ENCODE data around the gene PKP1.

Gene PKP1

DNA sequence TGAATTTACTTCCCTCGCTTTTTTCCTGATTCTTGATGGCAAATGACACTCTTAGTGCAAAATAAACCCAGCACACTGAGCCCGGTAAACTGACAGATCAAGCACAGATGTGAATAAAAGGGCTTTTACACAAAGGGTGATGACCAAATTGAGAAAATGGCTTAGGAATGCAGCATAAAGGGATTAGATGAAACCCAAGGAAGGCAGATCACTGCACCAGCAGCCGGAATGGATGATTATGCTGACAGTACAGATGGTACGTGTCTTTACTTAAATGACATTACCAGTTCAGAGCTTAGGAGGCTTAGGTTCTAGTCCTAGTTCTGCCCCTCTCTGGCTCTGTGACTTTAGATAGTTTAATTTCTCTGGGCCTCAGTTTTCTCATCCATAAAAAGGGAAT lies 12.0 kb downstream of the PKP1 start:
- Histone ChIP-seq H3K79me2 (ENCODE audit: low read length) (no peaks in the 10 kb centered on the region), H3K27ac (ENCODE audit: low read length) (no peak overlapping the region), H3K9me3 (replicated peaks; ENCODE audit: insufficient read depth, low read length) (no peaks in the 10 kb centered on the region), H3K36me3 (replicated peaks; ENCODE audit: insufficient read depth, low read length) (no peaks in the 10 kb centered on the region), H3K4me3 (ENCODE audit: low read length) (no peak overlapping the region), H3K9me2 (replicated peaks; ENCODE audit: insufficient read depth, low read length) (no peaks in the 10 kb centered on the region), H3K4me1 (ENCODE audit: low read length) (no peaks in the 10 kb centered on the region), H3K27me3 (replicated peaks; ENCODE audit: insufficient read depth, low read length) (peaks cover 18% of the 10 kb centered on the region), H3K4me2 (ENCODE audit: low read depth, low read length) (no peak overlapping the region), H4K20me1 (ENCODE audit: insufficient read depth, low read length) (no peaks in the 10 kb centered on the region), H3K9ac (ENCODE audit: low read length) (no peak overlapping the region), H2AFZ (ENCODE audit: low read length) (no peak overlapping the region), H3F3A (ENCODE audit: insufficient read depth, low read length) (no peaks in the 10 kb centered on the region)
- no peak for TF ChIP-seq EZH2 (optimal IDR thresholded peaks at IDR 0.05; ENCODE audit: low read depth, low read length)
- TF ChIP-seq EZH2phosphoT487 (IDR thresholded peaks at IDR 0.05; ENCODE audit: low read length), result no peak
- TF ChIP-seq, protein P1, sequence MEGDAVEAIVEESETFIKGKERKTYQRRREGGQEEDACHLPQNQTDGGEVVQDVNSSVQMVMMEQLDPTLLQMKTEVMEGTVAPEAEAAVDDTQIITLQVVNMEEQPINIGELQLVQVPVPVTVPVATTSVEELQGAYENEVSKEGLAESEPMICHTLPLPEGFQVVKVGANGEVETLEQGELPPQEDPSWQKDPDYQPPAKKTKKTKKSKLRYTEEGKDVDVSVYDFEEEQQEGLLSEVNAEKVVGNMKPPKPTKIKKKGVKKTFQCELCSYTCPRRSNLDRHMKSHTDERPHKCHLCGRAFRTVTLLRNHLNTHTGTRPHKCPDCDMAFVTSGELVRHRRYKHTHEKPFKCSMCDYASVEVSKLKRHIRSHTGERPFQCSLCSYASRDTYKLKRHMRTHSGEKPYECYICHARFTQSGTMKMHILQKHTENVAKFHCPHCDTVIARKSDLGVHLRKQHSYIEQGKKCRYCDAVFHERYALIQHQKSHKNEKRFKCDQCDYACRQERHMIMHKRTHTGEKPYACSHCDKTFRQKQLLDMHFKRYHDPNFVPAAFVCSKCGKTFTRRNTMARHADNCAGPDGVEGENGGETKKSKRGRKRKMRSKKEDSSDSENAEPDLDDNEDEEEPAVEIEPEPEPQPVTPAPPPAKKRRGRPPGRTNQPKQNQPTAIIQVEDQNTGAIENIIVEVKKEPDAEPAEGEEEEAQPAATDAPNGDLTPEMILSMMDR (IDR thresholded peaks at IDR 0.05; ENCODE audit: low read length), result no peak
- DNase-seq, result no peak

DNA sequence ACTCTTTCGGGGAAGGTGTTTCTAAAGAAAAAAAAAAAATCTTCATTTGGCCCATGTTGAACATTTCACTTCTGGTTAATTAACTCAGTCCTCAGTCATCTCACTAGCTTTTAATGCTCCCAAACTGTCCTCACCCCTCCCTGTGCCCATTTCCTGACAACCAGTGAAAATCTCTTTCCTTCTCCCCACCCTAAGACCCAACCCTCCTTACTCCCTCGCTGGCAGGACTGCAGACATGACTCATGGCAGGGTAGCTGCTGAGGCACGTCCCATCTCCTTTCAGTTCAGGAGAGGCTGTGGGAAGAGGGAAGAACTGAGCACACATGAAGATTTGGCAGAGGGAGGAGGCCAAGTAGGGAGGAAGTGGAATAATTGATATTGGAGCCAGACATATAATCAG lies 12.6 kb downstream of the PKP1 start:
- no peak overlapping the region for H3K4me3 ChIP-seq (ENCODE audit: low read length)
- H3K9me3 ChIP-seq (replicated peaks; ENCODE audit: insufficient read depth, low read length), result no peaks in the 10 kb centered on the region
- H3K79me2 ChIP-seq (ENCODE audit: low read length), result no peaks in the 10 kb centered on the region
- TF ChIP-seq EZH2 (optimal IDR thresholded peaks at IDR 0.05; ENCODE audit: low read depth, low read length), result no peak
- TF ChIP-seq, protein P1 (IDR thresholded peaks at IDR 0.05; ENCODE audit: low read length), result no peak
- no peaks in the 10 kb centered on the region for H3F3A ChIP-seq (ENCODE audit: insufficient read depth, low read length)
- H3K27ac ChIP-seq (ENCODE audit: low read length), result no peak overlapping the region
- H3K9ac ChIP-seq (ENCODE audit: low read length), result no peak overlapping the region
- DNase-seq, result no peak
- no peak overlapping the region for H3K4me2 ChIP-seq (ENCODE audit: low read depth, low read length)
- H3K27me3 ChIP-seq (replicated peaks; ENCODE audit: insufficient read depth, low read length), result peaks cover 23% of the 10 kb centered on the region
- H2AFZ ChIP-seq (ENCODE audit: low read length), result no peak overlapping the region
- no peaks in the 10 kb centered on the region for H3K4me1 ChIP-seq (ENCODE audit: low read length)
- H3K36me3 ChIP-seq (replicated peaks; ENCODE audit: insufficient read depth, low read length), result no peaks in the 10 kb centered on the region
- no peaks in the 10 kb centered on the region for H3K9me2 ChIP-seq (replicated peaks; ENCODE audit: insufficient read depth, low read length)
- no peaks in the 10 kb centered on the region for H4K20me1 ChIP-seq (ENCODE audit: insufficient read depth, low read length)

DNA sequence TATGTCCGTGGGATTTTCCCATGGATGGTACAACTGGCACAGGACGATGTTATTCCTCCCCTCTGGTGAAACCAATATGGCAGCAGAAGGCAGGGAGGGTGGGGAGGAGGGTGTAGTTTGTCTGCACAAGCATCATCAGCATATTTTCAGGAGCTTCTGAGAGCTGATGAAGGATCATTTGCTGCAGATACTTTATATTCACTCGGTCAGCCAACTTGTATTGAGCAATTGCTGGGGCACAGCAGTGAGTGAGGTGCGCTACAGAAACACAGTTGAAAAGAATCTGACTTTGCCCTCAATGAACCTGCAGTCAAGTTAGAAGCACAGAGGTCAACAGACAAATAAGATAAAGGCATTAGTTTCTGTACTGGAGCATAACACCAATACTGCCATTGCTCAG lies 13.0 kb downstream of the PKP1 start:
- no peak for TF ChIP-seq EZH2 (optimal IDR thresholded peaks at IDR 0.05; ENCODE audit: low read depth, low read length)
- no peak for TF ChIP-seq EZH2phosphoT487 (IDR thresholded peaks at IDR 0.05; ENCODE audit: low read length)
- TF ChIP-seq, protein P1 (IDR thresholded peaks at IDR 0.05; ENCODE audit: low read length), result no peak
- no peaks in the 10 kb centered on the region for H3F3A ChIP-seq (ENCODE audit: insufficient read depth, low read length)
- DNase-seq, result no peak
- H2AFZ ChIP-seq (ENCODE audit: low read length), result no peak overlapping the region
- peaks cover 25% of the 10 kb centered on the region for H3K27me3 ChIP-seq (replicated peaks; ENCODE audit: insufficient read depth, low read length)
- H4K20me1 ChIP-seq (ENCODE audit: insufficient read depth, low read length), result no peaks in the 10 kb centered on the region
- H3K36me3 ChIP-seq (replicated peaks; ENCODE audit: insufficient read depth, low read length), result no peaks in the 10 kb centered on the region
- no peak overlapping the region for H3K9ac ChIP-seq (ENCODE audit: low read length)
- no peak overlapping the region for H3K4me3 ChIP-seq (ENCODE audit: low read length)
- no peak overlapping the region for H3K4me2 ChIP-seq (ENCODE audit: low read depth, low read length)
- no peaks in the 10 kb centered on the region for H3K9me3 ChIP-seq (replicated peaks; ENCODE audit: insufficient read depth, low read length)
- no peak overlapping the region for H3K27ac ChIP-seq (ENCODE audit: low read length)
- no peaks in the 10 kb centered on the region for H3K4me1 ChIP-seq (ENCODE audit: low read length)
- no peaks in the 10 kb centered on the region for H3K79me2 ChIP-seq (ENCODE audit: low read length)
- H3K9me2 ChIP-seq (replicated peaks; ENCODE audit: insufficient read depth, low read length), result no peaks in the 10 kb centered on the region

Data from MM.1S (cell line).